GM18907 (cell line): ENCODE measurements around the gene LRRC28.

Experiments
- ATAC-seq: cut with Tn5 transposase; IDR thresholded peaks from one replicate; pipeline ENCODE4 v1.9.1; 2021; ENCODE audit warnings: mild to moderate bottlenecking, moderate library complexity; ENCODE audit not compliant: unreplicated experiment

Gene LRRC28

DNA sequence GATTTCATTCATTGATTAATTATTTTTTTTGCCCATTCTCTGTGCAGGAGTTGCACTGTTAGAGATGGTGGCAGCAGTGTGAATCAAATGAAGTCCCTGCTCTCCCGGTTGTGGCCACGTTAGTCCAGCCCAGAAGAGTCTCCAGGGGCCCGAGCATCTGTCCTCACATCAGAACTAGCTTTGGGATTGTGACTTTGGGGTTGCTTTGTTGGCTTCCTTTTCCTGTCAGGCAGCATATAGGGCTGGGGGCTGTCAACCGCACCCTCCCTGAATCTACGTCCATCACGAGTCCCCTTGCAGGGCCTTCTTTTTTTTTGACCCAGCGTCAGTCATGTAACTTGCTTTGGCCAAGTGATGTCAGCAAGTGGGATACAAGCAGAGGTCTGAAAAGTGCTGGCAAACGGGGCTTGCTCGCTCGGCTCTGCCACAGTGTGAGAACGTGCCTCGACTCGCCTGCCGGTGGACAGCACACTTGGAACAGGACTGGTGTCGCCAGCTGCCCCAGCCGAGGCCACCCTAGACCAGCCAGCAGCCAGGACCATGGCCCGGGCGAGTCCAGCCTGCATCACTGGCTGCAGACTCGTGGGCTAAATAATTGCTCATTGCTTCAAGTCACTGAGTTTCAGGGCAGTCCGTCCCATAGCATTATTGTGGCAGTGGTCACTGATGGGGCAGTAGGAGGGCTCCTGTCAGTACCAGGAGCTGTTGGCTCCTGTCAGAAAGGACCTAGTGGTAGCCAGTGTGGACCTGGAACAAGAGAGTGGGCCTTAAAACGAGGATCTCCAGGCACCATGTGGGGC lies 162.9 kb downstream of the LRRC28 start:
- ATAC-seq: no peak

DNA sequence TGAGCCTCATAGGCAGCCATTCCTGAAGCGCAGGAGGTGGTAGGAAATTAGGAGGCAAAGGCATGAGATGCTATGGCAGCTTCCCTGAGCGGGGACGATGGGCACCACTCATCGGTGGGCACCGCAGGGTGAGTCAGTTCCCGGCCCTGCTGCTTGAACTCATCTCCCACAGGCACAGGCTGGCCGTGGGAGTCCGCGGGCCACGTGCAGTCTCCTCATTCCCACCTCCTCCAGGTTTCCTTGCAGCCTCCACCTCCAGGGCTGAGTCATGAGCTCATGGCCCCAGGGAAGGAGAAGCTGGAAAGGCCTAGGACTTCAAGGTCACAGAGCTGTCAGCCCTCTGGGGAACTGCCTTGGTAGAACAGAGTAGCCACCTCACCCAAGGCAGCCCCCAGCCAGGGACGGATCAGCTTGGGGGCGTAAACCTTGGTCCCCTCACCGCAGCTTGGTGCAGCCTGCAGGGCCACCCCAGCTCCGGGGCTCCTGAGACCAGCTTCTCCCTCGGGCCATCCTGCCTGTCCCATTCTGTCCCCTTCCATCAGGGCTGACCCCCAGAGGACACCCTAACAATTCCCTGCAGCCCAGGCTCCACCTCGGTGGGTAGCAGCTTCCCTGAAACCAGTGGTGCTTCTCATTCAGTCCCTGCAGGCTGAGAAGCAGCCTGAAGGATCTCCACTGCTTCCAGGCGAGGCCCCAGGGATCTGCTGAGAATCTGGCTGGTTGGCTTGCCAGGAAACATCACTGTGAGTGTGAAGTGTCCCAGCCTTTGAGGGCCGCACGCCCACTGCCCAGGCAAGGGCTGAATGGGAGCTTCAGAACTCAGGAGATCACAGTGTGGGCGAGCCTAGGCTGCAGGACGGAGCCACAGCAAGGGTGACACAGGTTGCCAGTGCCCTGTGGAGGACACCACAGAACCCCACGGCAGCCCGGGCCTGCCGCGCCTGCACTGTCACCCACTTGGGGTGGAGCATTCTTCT lies 163.8 kb downstream of the LRRC28 start:
- ATAC-seq: no peak

DNA sequence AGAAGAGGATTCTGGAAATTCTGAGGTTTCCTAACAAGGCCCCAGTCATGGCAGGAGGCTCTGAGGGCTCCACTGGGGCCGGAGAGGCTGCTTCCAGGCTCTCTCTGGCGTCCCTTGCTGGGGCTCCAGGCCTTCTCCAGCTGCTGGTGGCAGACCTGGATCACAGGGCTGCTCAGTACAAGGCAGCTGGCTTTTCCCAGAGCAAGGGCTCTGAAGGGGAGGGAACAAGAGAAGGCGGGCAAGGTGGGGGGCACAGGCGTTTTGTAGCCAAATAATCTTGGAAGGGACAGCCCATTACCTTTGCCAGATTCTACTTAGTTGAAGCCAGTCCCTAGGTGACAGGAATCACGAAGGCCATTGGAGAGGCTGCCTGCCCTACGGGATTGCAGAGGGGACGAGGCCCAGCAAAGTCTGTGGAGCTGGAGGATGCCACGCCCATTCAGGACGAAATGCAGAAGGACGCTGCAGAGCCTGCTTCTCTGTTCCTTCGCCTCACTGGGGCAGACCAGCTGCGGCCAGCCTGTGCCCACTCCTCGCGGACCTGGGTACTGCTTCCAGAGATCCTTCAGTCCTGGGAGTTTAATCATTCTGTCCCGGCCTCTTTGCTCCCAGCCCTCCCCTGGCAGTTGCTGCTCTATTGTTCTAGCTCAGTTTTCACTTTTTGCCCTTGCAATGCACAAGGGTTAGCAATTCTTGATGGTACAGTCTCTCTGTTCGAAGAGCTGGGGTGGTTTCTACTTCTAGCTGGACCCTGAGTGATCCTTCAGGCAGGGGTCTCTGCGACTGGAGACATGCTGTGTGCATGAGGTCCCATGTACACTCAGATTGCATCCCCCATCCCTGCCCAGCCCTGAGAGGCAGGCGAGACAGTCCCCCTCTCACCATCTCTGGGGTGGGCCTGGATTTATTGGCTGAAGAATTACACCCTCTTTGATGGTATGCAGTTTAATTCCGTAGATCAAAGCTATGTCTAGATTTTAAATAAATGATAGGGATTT lies 165.2 kb downstream of the LRRC28 start:
- no peak for ATAC-seq

DNA sequence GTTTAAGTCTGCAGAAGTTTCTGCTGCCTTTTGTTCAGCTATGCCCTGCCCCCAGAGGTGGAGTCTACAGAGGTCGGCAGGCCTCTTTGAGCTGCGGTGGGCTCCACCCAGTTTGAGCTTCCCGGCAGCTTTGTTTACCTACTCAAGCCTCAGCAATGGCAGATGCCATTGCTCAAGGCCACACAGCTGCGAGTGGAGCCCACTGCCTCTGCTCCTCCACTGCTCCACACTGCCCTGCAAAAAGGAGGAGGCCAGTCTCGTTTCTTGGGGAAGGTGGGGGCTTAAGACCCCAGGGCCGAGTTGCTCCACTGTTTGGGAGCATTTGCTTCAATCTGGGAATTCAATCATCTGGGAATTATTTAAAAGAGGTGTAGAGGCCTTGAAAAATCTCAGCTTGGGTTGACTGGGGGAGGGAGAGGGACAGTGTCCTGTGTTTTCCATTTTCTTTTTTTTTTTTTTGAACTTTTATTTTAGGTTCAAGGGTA lies 169.9 kb downstream of the LRRC28 start:
- no peak for ATAC-seq

DNA sequence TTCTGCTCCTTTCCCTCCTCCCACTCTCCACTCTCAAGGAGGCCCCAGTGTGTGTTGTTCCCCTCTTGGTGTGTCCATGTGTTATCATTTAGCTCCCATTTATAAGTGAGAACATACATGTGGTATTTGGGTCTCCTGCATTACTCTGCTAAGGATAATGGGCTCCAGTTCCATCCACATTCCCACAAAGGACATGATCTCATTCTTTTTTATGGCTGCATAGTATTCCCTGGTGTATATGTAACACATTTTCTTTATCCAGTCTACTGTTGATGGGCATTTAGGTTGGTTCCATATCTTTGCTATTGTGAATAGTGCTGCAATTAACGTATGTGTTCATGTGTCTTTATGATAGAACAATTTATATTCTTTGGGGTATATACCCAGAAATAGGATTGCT lies 170.5 kb downstream of the LRRC28 start:
- ATAC-seq: no peak

DNA sequence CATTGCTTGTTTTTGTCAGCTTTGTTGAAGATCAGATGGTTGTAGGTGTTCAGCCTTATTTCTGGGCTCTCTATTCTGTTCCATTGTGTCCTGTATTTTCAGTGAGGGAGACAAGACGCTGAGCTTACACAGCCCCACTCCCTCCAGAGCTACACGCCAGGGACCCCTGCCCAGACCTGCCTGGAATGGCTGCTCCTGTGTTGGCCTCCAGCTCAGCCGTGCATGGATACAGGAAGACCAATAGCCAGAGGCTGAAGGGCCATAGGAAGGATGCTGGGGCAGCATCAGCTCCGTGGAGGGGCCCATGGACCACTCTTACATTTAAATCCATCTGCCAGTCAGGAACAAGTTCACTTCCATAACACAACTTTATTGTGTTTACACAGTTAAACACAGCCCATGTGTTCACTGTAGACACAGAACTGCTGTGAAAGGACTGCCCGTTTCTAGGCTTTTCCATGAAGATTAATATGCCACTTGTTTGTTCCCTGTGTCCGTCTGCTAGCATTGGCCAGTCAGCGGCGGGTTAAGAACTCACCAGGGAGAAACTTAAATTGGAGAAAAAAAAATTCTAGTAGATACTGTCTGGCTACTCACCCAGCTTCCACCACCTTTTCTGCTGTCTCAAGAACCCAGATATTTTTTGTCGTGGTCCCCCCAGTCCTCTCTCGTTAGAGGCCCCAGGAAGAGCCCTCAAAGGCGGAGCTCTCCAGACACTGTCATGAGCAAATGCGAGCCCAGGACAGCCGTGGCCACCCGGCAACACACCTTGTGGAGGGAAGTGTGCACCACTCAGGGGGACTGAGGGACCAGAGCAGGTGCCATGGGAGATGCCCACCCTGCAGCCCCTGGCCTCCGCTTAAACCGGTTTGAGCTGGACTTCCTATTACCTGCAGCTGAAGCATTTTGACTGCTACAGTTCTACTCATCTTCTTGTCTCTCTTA lies 172.2 kb downstream of the LRRC28 start:
- no peak for ATAC-seq

DNA sequence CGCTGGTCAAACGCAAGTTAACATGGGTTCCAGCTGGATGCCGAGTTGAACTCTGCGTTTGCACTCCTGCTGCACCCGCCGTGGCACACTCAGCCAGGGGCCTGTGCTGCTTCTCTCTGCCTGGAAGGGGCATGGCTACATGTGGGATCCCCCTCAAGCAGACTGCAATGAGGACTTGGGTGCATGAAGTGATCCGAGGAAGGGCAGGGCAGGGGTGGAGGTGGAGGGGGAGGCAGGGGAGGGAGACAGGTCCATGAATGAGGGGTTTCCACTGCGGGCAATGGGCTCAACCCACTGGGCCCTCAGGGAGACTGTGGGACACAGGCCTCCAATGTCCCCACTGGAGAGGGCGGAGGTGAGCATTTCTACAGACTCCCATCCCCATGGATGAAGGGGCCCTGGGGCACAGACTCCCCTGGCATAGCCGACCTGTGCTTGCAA lies 172.9 kb downstream of the LRRC28 start:
- no peak for ATAC-seq

DNA sequence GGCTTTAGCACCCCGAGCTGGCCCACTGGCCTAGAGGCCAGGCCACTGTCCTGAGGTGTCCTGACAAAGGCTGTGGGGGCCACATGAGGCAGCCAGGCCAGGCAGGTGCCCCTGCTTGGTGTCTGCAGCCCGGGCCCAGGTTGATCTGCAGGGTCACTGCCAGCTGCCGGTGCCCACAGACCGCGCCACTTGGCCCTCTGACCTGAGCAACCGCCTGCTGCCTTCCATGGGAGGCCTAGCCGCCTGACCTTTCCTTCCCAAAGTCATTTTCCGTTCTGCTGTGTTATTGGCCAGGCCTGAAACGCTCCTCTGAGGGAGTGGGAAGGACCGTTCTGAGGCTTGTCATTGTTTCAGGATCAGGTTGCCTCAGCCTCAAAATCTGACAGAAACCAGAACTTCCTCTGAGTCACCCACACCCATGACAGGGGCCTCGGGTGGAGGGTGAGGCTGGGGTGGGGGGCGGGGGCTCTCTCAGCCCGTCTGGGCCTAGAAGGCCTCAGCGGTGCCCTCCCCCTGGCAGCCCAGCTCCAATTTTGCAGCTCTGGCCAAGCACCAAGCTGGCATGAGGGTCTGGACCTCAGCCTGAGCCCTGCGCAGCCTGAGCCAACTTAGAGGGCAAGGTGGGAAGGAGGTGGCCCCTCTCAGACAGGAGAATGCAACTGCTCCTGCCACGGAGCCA lies 173.8 kb downstream of the LRRC28 start:
- peak; percentile 57 for ATAC-seq

DNA sequence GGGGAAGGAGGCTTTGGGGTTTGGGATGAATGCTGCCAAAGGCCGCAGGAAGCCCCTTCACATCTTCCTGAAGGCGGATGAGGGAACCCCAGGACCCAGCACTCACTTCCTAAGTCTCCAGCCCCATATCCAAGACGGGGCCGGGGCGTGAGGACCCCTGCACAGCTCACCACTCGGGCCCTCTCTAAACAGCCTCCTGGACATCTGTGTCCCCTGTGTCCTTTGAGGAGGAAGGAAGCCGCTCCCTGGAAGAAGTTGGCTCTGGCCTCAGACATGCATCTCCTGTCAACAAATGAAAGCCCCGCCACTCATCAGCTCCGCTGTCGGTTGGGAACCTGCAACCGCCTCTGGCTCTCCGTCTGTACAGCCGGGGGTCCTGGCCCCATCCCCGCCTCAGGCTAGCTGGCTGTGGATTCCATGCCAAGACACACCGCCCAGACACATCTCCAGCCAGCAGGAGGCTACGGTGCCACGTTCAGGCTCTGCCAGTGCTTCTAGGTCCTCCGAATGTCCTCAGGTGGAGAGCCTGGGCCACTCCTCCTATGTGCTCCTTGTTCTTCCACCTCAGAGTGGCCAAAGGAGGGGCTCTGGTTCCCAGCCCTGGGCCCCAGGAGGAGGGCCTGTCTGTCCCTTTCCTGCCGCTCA lies 174.5 kb downstream of the LRRC28 start:
- ATAC-seq: no peak

DNA sequence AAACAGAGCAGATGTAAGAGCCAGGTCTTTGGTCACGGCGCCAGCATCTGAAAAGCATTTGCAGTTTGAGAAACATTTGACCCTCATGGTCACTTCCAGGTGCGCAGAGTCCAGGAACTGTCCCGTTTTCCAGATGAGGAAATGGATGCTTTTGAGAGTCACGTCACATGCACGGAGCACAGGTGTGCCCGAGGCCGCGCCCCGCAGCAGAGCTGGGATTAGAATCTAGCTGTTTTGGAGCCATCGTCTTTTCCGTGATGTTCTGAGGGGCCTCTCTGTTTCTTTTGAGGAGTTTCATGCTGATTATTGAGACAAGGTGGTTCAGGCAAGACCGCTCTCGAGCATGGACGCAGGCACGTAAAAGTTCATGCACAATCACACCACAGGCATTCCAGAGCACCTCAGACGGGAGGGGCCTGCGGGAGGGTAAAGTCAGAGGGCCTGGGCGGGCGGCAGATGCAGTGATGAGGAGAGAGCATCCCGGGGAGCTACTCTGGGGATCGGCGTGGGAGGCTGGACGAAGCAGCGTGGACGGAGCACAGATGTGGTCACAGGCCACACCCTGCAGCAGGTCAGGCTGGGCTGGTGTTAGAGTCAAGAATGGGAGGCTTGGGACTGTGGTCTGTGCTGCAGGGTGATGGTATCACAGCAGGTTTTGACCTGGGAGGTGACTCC lies 175.3 kb downstream of the LRRC28 start:
- ATAC-seq: no peak

DNA sequence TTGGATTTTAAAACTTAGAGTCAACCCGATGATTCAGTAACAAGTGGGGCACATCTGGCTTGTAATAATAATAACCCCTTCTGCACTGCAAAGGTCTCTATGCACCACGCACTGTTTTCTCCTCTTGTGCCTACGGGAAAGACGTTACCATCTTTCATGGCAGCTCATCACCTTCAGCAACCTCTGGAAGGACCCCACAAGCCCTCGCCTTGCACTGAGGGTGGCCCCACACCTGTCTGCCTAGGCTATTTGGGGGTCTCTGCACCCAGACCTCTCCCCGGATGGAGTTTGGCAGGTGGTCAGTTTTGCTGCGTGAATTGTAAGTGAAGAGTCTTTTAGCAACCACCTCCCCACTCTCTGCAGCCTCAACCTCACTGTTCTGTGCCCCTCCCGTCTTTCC lies 175.9 kb downstream of the LRRC28 start:
- ATAC-seq: no peak

DNA sequence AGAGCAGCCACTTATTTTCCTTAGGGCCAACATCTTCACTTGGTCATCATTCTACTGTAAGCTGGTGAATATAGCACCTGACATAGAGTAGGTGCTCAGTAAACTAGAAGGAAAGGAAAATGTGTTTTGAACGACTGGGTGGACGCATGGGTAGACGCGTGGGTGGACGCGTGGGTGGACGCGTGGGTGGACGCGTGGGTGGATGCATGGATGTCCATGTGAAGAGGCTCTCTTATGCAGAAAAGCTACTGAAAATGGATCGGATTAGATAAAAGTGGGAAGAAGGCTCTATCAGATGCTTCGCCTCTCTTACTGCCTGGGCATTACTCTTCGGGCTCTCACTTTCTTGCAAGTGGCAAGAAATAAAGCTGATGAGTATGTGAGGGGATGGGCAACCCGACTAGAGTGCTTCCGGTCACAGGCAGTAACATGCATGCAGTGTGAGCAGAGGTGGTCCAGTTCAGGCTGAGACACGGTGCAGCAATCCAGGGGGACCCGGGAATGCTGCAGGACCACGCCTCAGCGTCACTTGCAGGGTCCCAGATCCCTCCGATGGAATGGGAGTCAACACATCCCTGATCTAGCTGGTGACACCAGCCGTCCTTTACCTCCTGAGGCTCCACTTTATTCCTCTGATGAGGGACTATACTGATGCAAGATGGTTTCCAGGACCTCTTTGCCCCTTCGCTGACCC lies 176.5 kb downstream of the LRRC28 start:
- no peak for ATAC-seq

DNA sequence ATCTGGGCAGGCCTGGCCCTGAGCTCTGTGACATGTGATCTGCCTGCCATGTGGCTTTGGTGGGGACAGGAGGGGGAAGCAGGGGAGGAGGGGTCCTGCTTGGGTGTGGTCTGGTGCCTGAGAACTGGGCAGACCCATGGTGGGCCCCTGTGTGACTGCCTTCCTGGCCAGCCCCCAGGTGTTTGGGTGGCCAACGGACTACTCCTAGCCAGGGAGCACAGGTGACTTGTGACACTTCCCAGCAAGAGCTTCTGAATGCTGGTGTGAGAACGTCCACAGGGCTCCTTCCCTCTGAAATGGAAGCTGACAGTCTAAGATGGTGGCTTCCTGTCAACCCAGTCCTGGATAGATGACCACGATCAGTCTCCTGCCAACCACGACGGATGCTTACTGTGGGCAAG lies 178.4 kb downstream of the LRRC28 start:
- ATAC-seq: no peak

DNA sequence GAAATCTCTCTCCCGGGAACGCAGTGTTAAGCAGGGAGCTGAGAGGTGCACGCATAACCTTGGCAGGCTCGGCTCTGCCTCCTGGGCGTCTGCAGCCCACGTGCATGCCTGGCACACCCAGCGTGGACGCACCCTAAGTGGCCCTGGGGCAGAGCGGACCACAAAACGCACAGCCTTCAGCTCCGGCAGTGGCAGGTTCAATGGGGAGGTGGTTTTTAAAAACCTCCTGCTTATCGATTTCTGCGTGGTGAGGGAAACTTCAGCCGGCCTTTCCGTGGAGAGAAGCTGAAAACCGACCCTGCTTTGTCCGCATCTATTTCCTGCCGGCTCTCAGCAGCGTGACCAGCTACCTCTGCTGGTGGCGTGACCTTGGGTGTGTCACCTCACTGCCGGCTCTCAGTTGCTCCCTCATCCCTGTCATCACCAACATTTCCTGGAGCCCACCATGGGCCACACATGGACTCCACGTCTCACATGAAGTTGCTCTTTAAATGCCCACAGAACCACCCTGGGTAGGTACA lies 179.7 kb downstream of the LRRC28 start:
- no peak for ATAC-seq

DNA sequence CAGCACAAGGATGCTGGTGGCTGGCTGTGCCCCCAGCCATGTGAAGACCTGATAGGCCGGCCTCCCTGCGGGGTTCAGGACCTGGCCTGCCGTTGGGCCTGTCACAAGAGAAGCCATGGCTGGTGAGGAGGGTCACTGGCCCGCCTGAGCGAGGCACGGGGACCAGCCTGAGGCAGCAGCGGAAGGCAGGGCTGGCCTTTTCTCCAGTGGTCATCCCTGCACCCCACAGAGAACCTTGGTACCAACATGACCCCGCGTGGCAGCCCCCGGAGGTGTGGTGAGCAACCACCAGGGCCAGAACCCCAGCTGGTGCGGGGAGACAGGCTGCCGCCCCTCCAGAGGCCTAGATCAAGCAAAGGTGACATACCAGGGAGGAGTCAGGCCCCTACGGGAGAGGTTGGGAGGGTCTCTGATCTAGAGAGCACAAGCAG lies 180.4 kb downstream of the LRRC28 start:
- no peak for ATAC-seq

DNA sequence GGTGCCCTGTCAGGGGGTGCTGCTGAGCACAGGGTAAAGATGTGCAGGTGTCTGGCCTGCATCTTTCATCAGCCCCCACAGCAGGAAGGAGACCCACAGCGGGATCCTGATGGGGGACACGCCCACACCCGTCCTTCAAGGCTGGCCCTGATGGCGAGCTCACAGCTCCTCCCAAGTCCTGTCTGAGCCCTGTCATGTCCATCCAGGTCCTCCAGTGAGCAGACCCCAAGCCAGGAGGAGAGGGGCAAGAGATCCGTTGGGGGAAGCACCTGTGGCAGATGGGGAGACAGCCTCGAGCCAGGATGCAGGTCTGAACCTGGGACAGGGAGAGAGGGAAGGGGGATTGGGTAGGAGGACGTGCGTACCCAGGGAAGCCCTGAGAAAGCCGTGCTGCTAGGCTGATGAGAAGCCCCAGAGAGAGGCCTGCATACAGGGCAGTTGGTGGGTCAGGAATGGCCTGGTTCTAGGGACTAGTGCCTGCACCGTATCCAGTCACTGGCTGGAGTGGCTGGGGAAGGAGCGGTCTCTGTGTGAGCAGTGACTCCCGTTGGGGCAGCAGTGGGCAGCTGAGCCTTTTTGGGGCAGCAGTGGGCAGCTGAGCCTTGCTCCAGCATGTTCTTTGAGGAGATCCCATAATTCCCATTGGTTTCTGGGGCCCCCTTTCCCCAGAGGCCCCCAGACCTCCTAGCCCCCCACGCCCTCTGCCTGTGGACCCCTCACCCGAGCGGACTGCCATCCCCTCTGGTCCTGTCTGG lies 181.2 kb downstream of the LRRC28 start:
- ATAC-seq: no peak
